Activated T-cell treated with anti-CD3 and anti-CD28 coated beads for 1 hour (primary cell): ENCODE data around the gene MLC1.
"Not testable (repeated sequence)": the region's sequence is repeated elsewhere in the genome, so short reads cannot be mapped to it uniquely, and the experiment has no call there.

ENCODE experiments used
- DNase-seq: peaks from one replicate; pipeline ENCODE4 v3.0.0-alpha.2; 2020; ENCODE audit warnings: low read depth

Gene MLC1

DNA sequence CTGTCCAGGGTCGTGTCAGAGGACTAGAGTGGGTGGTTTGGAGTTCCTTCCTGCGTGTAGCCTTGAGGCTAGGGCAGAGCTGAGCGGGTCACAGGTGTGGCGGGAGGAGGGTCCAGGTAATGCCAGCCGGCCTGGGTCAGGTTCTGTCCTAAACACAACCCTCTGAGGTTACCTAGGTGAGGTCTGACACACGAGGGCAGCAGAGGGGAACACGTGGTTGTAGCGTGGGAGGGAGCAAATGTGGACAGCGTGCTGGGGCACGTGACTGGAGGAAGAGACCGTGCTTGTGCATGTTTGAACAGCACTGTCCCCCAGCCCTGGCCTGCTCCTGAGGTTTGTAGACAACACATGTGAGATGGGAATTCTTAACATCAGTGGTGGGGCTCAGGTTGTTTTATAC, 17.7 kb upstream of the MLC1 start:
- no peak for DNase-seq

DNA sequence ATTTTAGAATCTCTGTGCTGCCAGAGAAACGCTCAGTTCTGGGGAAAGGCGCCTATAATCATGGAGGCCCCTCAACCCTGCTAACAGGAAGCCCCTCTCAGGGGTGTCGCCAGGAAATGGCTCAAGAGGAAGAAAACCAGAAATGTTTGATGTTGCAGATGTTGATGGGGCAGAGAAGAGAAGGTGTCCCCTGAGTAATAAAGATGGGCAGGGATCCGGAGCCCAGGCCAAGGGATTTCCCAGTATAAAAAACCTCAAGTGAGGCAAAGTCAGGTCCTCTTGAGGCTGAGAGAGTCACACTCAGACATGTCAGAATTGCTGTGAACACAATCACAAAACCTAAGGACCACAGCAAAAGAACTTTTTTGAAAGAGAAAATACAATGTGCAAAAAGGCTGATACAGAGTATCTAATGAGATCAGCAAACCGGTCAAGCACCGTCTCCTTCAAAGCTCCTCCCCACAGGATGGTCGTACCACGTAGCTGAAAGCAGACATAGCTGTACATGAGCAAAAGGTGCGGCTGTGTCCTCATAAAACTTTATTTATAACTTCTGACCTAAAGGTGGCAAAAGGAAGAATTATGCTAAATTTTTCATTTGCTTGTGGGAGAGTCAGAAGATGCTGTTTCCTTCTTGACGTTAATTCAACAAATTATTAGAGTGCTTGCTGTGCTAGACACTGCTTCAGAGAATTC, 16.8 kb upstream of the MLC1 start:
- no peak for DNase-seq

DNA sequence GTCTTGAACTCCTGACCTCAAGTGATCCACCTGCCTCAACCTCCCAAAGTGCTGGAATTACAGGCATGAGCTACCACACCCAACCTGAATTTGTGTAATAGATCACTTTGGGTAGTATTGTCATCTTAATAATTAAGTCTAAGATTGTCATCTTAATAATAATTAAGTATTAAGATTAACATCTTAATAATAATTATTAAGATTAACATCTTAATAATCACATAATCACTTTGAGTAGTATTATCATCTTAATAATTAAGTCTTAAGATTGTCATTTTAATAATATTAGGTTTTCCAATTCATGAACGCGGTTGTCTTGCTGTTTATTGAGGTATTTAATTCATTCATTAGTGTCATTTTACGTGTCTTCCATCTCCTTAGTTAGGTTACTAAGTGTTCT, 12.8 kb upstream of the MLC1 start:
- no peak for DNase-seq

DNA sequence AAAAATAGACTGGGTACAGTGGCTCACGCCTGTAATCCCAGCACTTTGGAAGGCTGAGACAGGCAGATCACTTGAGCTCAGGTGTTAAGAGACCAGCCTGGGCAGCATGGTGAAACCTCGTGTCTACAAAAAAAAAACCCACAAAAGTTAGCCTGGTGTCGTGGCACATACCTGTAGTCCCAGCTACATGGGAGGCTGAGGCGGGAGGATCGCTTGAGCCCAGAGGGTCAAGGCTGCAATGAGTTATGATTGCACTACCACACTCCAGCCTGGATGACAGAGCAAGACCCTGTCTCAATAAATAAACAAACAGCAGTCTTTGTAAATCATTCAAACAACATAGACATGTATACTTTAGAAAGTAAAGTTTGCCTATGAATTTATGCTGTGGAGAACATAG, 7.1 kb upstream of the MLC1 start:
- DNase-seq = no peak

DNA sequence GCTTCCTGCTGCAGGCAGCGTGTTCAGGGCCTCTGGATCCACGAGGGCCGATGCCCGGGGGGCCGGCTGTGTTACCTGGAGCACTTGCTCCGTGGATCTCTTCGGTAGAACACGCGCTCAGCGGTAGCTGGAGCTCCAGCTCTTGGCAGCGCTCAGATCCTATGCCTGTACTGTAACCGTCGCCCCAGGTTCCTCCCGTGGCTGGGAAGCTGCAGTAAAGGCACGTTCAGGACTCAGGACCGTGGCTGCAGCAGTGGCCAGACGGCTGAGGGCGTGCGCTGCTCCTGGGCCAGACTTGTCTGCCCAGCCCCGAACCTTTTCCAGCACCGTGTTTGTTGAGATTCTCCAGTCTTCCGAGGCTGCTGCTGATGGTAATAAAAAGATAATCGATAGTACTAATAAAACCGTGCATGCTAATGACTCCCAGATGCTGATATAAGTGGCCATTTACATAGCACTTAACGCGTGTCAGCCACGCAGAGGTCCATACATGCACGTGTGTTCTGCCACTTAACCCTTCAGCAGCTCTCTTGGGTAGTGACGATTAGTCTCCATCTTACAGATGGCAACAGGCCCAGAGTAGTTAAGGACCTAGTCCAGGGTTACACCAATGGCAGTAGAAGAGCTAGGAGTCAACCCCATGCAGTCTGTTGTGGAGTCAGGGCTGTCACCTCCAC, 6.0 kb upstream of the MLC1 start:
- DNase-seq = no peak

DNA sequence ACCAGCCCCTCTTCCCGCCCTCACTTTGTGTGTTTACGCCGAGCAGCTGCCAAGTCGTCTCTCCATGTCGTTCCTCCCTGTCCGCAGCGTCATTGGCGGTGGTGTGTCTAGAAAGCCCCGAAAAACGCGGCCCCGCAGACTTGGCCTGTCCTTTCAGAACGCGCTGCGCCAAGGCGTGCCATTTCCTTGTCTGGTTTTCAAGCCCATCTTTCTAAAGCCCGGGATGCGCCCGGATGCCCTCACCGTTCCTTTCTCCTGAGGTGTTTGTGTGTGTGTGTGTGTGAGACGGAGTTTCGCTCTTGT, 5.1 kb upstream of the MLC1 start:
- DNase-seq = no peak

DNA sequence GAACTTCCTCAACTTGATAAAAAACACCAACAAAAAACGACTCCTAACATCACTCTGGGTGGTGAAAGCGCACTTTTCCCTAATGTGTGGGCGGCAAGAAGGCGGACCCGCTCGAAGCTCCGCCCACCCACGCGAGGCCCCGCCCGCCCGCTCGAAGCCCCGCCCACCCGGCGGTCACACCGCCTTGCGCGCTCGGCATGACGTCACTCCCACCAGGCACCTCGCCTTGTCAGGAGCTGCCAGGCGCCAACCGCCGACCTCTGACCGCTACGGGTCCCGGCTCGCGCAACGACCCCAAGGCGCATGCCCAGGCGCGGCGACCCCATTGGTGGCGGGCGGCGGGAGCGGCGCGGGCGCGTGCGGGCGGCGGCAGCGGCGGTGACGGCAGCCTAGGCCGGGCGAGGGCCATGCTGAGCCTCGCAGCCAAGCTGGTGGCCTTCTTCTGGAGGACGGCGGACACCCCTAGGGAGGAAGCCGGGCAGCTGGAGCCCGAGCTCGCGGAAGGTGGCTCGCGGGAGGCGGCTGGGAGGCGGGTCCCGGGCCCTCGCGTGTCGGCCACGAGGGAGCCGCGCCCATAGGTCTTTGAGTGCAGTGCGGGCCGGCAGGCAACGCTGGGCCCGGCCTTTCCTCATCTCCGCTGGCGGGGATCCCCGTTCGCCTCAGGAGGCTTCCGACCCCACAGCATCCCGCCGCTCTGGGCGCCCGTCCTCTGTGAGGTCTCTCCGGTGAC, 4.6 kb upstream of the MLC1 start, which contains the start of gene MOV10L1:
MOV10L1 (plus strand) TSS at position 325 of the 730 bp plus-strand sequence; CDS start at position 408, 83 bp downstream.
- DNase-seq = no peak

DNA sequence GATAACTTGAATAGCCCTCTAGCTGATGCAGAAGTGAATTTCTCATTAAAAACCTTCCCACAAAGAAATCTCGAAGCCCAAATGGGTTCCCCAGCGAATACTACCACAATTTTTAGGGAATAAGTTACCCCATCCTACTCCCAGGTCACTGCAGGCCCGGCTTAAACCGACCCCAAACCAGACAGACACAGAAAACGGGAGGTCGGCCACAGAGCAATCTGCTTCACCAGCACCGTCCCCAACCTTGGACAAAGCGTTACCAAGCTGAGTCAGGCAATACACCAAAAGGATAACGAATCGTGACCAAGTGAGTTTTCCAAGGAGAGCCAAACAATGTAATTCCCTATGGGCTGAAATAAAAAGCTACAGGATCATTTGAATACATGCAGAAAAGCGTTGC, 4.0 kb upstream of the MLC1 start:
- DNase-seq = no peak

DNA sequence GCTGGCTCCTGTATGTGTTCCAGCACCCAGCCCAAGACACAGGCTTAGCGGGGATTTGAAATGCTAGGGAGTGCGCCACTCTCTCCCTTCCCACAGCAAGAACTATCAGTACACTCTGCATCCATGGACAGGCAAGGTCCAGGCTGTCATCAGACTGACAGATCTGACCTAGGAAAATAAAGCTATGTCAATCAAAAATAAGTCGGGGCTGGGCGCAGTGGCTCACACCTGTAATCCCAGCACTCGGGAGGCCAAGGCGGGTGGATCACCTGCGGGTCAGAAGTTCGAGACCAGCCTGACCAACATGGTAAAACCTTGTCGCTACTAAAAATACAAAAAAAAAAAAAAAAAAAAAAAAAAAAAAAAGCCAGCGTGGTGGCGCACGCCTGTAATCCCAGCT, 2.9 kb upstream of the MLC1 start:
- DNase-seq = no peak

DNA sequence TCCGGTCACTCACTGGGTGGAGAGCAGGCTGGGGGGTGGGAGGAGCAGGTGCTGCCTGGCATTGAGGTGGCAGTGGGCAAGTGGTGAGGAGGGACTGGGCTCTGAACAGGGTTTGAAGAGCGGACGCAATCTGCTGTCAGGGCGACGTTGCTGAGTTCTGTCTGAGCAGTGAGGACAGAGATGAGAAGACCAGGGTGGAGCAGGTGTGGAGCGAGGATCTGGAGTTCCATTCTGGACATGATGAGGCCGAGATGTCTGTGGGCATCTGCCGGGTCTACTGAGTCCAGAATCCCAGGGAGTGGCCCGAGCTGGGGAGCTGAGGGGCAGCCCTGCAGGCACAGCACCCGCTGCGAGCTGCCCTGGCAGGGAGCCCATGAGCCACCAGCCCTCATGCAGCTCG, 2.4 kb upstream of the MLC1 start:
- no peak for DNase-seq

DNA sequence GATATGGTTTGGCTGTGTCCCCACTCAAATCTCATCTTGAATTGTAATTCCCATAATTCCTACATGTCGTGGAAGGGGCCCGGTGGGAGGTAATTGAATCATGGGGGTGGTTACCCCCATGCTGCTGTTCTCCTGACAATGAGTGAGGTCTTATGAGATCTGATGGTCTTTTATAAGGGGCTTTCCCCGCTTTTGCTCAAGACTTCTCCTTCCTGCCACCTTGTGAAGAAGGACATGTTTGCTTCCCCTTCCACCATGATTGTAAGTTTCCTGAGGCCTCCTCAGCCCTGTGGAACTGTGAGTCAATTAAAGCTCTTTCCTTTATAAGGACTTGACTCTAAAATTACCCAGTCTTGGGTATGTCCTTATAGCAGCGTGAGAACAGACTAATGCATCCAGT, 1.7 kb upstream of the MLC1 start:
- DNase-seq = not testable (repeated sequence)

DNA sequence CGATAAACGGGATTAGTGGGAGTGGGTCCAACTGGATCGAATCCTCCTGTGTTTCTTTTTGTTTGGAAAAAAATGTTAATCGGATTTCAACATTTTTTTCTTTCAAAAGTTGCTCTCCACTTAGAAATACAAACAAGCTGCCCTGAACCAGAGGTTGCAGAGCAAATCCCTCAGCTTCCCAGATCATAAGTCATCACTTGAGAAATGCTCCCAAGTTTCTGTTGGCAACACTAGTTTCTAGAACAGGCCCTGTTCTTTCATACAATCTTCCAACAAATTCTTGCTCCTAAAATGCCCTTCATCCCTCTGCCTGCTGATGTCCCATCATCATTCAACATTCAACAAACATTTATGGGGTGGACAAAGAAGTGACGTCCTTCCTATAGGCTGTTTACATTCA, 1.3 kb upstream of the MLC1 start:
- DNase-seq = no peak

DNA sequence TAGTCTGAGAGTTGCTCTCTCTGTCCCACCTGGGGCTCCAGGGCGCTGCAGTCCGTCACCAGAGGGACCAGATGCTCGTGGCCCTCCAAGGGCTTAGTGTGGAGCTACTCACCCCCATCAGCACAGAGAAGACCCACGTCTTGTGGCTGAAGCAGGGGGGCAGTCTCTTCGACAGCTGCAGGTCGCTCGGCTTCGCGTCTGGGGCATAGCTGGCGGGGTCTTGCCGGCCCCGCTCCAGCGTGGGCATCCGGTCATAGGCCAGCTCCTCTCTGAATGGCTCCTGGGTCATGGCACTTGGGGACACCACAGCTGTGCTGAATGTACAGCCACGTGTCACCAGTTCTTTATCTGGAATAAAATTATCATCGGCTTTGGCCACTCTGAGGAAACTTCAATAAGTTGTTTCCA, 608 bp downstream of the MLC1 start:
- no peak for DNase-seq

DNA sequence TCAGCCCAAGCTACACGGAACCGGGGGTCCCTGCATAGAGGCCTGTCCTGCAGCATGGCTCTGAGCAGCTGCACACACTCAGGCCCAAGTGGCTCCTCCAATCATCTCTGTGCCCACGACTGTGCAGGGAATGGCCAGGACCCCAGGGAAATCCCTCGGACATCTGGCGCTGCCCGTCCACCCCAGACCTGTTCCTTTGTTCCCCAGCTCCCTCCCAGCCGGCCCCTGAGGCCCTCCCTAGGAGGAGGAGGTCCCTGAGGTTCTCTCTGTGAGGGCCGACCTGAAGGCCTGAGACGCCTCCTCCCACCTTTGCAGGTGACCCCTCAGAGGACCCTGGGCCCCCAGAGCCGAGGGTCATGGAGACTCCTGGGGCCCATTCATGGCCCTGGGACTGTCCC, 1.1 kb downstream of the MLC1 start:
- no peak for DNase-seq

DNA sequence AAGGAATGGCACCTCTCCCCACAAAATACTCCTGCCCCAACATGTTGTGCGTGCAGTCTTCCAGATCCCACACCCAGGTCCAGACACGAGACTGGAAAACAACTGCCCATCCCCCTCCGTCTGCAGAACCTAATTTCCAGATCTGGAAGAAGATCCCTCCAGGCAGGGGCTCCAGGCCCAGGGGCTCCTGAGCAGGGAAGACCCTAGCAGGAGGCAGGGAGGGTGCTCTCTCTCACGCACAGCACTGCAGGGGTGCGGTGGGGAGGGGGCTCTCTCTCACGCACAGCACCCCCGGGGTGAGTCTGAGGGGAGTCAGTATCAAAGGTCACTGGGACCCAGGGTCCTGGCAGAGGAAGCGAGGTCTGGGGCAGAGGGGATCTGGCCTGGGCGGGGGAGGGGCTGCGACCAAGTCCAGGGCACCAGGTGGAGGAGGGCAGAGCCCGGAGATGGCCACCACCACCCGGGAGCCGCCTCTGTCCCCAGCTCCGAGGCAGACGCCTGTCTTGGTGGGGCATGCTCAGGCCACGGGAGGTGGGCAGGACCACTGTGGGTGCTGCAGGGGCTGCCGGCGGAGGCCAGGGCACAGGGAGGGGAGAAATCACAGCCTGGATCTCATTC, 1.7 kb downstream of the MLC1 start:
- DNase-seq = no peak

DNA sequence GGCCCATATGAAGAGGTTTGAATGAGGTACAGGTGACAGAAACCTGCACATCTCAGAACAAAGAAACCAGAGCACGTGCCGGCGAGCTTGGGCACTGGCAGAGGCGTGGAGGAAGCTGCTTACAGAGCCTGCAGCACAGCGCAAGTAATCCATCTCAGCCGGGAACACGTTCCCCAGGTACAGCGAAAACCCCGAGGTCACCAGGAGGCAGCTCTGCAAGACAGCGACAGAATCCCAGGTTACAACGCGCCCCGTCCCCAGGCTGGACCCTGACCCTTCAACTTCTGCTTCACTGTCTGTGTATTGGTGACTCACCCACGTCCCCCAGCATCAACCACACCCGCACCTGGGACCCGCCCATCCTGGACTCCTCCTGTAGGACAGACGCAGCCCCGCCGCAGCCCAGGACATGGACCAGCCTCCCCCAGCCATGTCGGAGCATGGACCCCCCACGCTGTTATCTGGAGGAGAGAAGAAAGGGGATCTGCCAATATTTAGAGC, 2.2 kb downstream of the MLC1 start:
- DNase-seq = no peak

DNA sequence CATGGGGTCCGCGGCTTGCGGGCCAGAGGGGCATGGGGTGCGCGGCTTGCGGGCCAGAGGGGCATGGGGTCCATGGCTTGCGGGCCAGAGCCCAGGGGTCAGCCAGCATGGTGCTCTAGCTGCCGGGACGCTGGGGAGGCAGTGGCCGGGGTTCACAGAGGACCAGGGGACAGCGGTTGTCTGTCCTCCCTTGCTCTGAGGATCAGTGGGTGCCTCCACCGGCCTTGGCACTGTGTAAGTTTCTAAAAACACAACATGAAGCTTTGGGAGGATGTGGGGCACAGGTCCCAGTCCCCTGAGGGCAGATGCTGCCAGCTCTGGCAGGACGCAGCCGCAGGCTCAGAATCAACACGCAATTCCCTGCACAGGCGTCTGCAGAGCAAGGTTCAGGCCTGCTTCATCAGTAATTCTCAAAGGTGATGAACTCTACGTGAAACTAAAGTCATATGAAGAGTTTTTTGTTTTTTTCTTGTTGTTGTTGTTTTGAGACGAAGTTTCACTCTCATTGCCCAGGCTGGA, 3.0 kb downstream of the MLC1 start:
- DNase-seq = no peak

DNA sequence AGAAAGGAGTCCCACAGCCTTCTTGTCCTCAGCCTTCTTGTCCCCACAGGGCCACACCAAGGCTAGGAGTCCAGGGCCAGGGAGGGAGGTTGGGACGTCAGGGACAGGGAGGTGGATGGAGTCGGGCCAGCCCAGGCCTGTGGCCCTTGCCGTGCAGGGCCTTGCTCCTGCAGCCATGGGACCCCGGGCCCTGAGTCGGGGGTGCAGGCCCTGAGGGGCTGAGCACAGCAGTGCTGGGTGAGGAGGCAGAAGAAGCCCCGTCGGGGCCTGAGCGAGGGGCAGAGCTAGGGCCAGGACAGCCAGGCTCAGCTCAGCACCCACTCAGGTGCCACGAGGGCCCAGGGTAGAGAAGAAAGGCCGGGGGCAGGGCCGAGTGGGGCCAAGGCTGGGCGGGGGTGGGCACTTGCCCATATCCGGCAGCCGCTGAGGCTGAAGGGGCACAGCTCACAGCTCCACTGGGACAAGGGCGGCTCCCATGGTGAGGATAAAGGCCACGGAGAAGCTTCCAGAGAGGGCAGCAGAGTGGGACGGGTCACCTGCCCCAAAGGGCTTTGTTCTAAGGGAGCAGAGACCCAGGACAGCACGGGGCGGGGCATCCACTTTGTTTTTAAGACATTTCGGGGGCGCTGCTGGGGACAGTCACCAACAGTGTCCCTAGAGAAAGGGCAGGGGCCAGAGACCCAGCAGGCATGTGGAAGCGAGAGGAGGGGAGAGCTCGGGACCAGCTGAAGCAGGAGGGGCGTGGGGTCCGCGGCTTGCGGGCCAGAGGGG, 3.6 kb downstream of the MLC1 start:
- DNase-seq = no peak

DNA sequence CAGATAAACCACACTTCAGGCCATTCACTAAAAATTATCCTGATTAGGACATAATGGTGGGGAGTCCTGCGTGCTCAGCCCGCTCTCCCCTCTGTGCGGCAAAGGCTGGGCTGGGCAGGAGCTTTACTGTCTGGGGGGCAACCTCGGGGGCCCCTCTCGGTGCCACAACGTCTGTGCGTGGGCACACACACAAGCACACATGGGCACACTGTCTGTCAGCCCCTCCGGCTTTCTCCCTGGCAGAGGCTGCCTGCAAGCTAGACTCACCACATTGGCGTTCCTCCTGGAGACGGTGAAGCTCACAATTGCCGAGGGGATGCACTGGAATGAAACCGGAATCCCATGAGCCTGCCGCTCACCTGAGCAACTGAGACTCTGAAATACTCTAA, 5.2 kb downstream of the MLC1 start:
- DNase-seq = no peak

DNA sequence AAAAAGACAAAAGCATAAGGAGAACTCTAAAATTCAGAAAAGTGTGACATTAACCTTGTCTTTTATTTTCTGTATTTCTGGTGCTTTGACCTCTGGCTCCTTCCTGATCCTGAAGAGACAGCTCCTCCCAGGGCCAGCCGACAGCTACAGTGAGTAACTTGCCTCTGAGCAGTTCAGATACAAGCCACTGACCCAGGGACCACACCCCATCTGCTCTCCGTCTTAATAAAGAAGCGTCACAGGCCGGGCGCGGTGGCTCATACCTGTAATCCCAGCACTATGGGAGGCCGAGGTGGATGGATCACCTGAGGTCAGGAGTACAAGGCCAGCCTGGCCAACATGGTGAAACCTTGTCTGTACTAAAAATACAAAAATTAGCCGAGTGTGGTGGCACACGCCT, 6.5 kb downstream of the MLC1 start:
- DNase-seq = no peak

DNA sequence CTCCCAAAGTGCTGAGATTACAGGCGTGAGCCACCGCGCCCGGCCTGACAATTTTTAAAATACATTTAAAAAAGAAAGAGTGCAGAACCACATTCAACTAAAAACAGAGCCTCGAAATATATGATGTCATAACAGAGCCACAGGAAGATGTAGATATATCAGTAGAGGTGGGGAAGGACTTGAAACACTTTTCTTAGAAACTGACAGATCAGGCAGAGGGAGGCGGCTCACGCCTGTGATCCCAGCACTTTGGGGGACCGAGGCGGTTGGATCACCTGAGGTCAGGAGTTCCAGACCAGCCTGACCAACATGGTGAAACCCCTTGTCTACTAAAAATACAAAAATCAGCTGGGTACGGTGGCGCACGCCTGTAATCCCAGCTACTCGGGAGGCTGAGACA, 7.0 kb downstream of the MLC1 start:
- DNase-seq = no peak
